Trophoblast cell (in vitro differentiated cells and primary cell): ENCODE measurements around the gene ABCF1.
A peak's percentile ranks its signal among the peaks of the same experiment; 100 is the strongest.

Experiments used
- DNase-seq, 2 donors: peaks; one replicate each; pipeline ENCODE4 v3.0.0-alpha.2; 2016
- H2AFZ ChIP-seq: 2 replicates; pipeline ENCODE4 v1.6.1; 2013; ENCODE audit warnings: low read length, moderate library complexity, mild to moderate bottlenecking; ENCODE audit not compliant: insufficient read depth, poor library complexity
- H2AK5ac ChIP-seq: 2 replicates; pipeline ENCODE4 v1.6.1; 2013; ENCODE audit warnings: mild to moderate bottlenecking, low read length
- H2BK120ac ChIP-seq: 2 replicates; pipeline ENCODE4 v1.6.1; 2013; ENCODE audit warnings: low read length, mild to moderate bottlenecking, moderate library complexity; ENCODE audit not compliant: insufficient read depth, poor library complexity
- H2BK12ac ChIP-seq: 2 replicates; pipeline ENCODE4 v1.6.1; 2013; ENCODE audit warnings: mild to moderate bottlenecking, low read length, moderate library complexity
- H2BK5ac ChIP-seq: 2 replicates; pipeline ENCODE4 v1.6.1; 2013; ENCODE audit warnings: low read length, low read depth, moderate library complexity, mild to moderate bottlenecking; ENCODE audit not compliant: poor library complexity
- H3K14ac ChIP-seq: 2 replicates; pipeline ENCODE4 v1.6.1; 2013; ENCODE audit warnings: mild to moderate bottlenecking, low read length
- H3K18ac ChIP-seq: 2 replicates; pipeline ENCODE4 v1.6.1; 2013; ENCODE audit warnings: mild to moderate bottlenecking, low read length
- H3K23ac ChIP-seq: 2 replicates; pipeline ENCODE4 v1.6.1; 2013; ENCODE audit warnings: low read length
- H3K27ac ChIP-seq: 2 replicates; pipeline ENCODE4 v1.5.1; 2013; ENCODE audit warnings: low read depth, mild to moderate bottlenecking, inconsistent platforms, low read length, moderate library complexity
- H3K27me3 ChIP-seq: 2 replicates; pipeline ENCODE4 v1.6.1; 2013; ENCODE audit warnings: inconsistent platforms, mild to moderate bottlenecking, low read length, moderate library complexity; ENCODE audit not compliant: insufficient read depth
- H3K36me3 ChIP-seq, 2 experiments: 1 replicate in 1 of 2; 2 replicates in 1 of 2; pipeline ENCODE4 v1.6.1; 2013; ENCODE audit warnings: low read length in 2 of 2, mild to moderate bottlenecking in 2 of 2, moderate library complexity in 1 of 2; ENCODE audit not compliant: insufficient read depth in 2 of 2, control insufficient read depth in 1 of 2
- H3K4ac ChIP-seq: 2 replicates; pipeline ENCODE4 v1.6.1; 2013; ENCODE audit warnings: low read depth, mild to moderate bottlenecking, low read length, moderate library complexity
- H3K4me1 ChIP-seq, 2 experiments: 1 replicate in 1 of 2; 2 replicates in 1 of 2; pipeline ENCODE4 v1.6.1; 2013; ENCODE audit warnings: low read length in 2 of 2, mild to moderate bottlenecking in 2 of 2, moderate library complexity in 1 of 2; ENCODE audit not compliant: insufficient read depth in 2 of 2, control insufficient read depth in 1 of 2
- H3K4me2 ChIP-seq: 2 replicates; pipeline ENCODE4 v1.6.1; 2013; ENCODE audit warnings: inconsistent platforms, mild to moderate bottlenecking, low read length, moderate library complexity
- H3K4me3 ChIP-seq: 2 replicates; pipeline ENCODE4 v1.5.1; 2013; ENCODE audit warnings: mild to moderate bottlenecking, low read depth, low read length, inconsistent platforms
- H3K79me1 ChIP-seq: one replicate; pipeline ENCODE4 v1.6.1; 2013; ENCODE audit warnings: low read length
- H3K79me2 ChIP-seq: 2 replicates; pipeline ENCODE4 v1.6.1; 2013; ENCODE audit warnings: low read length, mild to moderate bottlenecking; ENCODE audit not compliant: control insufficient read depth, insufficient read depth, poor library complexity
- H3K9ac ChIP-seq: 2 replicates; pipeline ENCODE4 v1.6.1; 2013; ENCODE audit warnings: mild to moderate bottlenecking, low read length
- H3K9me3 ChIP-seq: 2 replicates; pipeline ENCODE4 v1.6.1; 2013; ENCODE audit warnings: low read depth, mild to moderate bottlenecking, control low read depth, inconsistent platforms, low read length; ENCODE audit not compliant: insufficient read depth
- H4K12ac ChIP-seq: 2 replicates; pipeline ENCODE4 v1.6.1; 2013; ENCODE audit warnings: low read depth, mild to moderate bottlenecking, low read length, moderate library complexity
- H4K8ac ChIP-seq: 2 replicates; pipeline ENCODE4 v1.6.1; 2013; ENCODE audit warnings: low read depth, mild to moderate bottlenecking, low read length, moderate library complexity
- H4K91ac ChIP-seq: one replicate; pipeline ENCODE4 v1.6.1; 2013; ENCODE audit warnings: low read depth, mild to moderate bottlenecking, low read length, moderate library complexity
- WGBS: extraction: QIAGEN DNeasy Blood & Tissue Kit; methylation state at CpG from one replicate; pipeline ENCODE4 v1.1.7; 2013; ENCODE audit warnings: missing lambda C conversion rate; ENCODE audit not compliant: insufficient read length, insufficient coverage; ENCODE audit errors: extremely low coverage; 5-methylcytosine and 5-hydroxymethylcytosine counted together

Gene ABCF1

DNA sequence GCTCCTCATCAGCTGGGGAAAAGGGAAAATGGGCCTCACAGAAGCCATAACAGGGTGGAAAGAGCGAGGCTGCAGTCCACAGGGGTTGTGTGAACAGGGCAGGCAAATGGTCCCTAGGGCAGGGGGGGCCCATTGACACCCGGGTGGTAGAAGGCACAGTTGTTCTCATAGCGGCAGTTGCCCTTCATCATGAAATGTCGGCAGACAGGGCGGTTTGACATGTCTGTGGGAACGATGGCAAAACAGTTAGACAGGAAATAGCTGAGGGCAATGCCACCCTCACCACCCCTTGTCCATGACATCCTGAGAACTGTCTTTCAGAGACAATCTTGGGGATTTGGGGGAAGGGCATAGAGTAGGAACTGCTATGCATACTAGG lies 30.2 kb downstream of the ABCF1 start:
- H3K4me3 ChIP-seq, result no peak overlapping the region
- H2AK5ac ChIP-seq, result no peak overlapping the region
- no peak overlapping the region for H3K18ac ChIP-seq
- H2BK5ac ChIP-seq, result no peak overlapping the region
- no peaks in the 10 kb centered on the region for H3K79me2 ChIP-seq
- DNase-seq, result no peak
- no peak overlapping the region for H3K14ac ChIP-seq
- H3K4me1 ChIP-seq, result no peaks in the 10 kb centered on the region
- WGBS, result no CpG with 5 or more reads among the region's 6 CpGs
- H3K27me3 ChIP-seq, result no peaks in the 10 kb centered on the region
- H4K91ac ChIP-seq, result no peak overlapping the region
- peak overlapping the region; percentile 59 for H3K9ac ChIP-seq
- H3K4me2 ChIP-seq, result no peak overlapping the region
- no peak overlapping the region for H4K12ac ChIP-seq
- no peaks in the 10 kb centered on the region for H3K79me1 ChIP-seq
- H3K23ac ChIP-seq, result no peak overlapping the region
- no peak overlapping the region for H3K27ac ChIP-seq
- H3K9me3 ChIP-seq, result no peaks in the 10 kb centered on the region
- H2BK12ac ChIP-seq, result no peak overlapping the region
- H4K8ac ChIP-seq, result no peak overlapping the region
- no peak overlapping the region for H2AFZ ChIP-seq
- no peak overlapping the region for H2BK120ac ChIP-seq
- H3K36me3 ChIP-seq, result peaks cover 58 to 59% of the 10 kb centered on the region in 2 experiments
- H3K4ac ChIP-seq, result no peak overlapping the region

DNA sequence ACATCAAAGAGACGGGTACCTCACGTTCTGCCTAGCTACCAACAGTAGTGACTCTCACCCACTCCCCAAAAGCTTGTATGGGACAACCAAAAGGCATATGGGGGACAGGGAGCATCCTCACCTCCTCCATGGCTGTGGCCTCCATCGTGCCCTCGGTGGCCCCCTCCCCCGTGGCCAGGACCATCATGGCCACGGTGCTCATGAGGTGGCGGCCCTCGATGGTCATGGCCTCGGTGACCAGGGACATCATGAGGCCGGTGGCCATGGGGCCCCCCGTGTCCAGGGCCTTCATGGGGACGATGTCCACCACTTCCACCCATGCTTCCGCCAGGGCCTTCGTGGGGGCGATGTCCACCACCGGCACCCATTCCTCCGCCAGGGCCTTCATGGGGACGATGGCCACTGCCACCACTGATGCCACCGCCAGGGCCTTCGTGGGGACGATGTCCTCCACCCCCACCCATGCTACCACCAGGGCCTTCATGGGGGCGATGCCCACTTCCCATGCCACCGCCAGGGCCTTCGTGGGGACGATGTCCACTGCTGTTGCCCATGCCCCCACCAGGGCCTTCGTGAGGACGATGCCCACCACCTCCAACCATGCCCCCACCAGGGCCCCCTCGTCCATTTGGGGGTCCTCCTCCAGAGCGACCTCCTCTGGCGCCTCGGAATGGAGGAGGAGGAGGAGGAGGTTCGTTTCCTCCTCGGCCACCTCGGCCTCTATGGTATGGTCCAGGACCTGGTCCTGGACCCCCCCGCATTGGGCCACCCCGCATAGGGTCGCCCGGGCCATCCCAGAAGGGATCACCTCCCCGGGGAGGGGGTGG lies 30.8 kb downstream of the ABCF1 start:
- H3K14ac ChIP-seq, result no peak overlapping the region
- H4K12ac ChIP-seq, result no peak overlapping the region
- no peak overlapping the region for H3K4me2 ChIP-seq
- H3K4me1 ChIP-seq, result no peaks in the 10 kb centered on the region
- no peak overlapping the region for H3K4ac ChIP-seq
- no peak overlapping the region for H2BK120ac ChIP-seq
- no peaks in the 10 kb centered on the region for H3K79me1 ChIP-seq
- no peaks in the 10 kb centered on the region for H3K27me3 ChIP-seq
- H3K9ac ChIP-seq, result peak overlapping the region; percentile 59
- no peak overlapping the region for H2BK5ac ChIP-seq
- no peak overlapping the region for H2AFZ ChIP-seq
- no peaks in the 10 kb centered on the region for H3K79me2 ChIP-seq
- whole genome bisulfite sequencing, result no CpG with 5 or more reads among the region's 39 CpGs
- H2AK5ac ChIP-seq, result no peak overlapping the region
- no peak overlapping the region for H4K8ac ChIP-seq
- no peak overlapping the region for H3K27ac ChIP-seq
- H3K18ac ChIP-seq, result no peak overlapping the region
- no peaks in the 10 kb centered on the region for H3K9me3 ChIP-seq
- no peak overlapping the region for H3K23ac ChIP-seq
- H4K91ac ChIP-seq, result no peak overlapping the region
- H3K4me3 ChIP-seq, result peak overlapping the region; percentile 16
- DNase-seq, result no peak
- H2BK12ac ChIP-seq, result no peak overlapping the region
- peaks cover 61 to 62% of the 10 kb centered on the region in 2 experiments for H3K36me3 ChIP-seq

DNA sequence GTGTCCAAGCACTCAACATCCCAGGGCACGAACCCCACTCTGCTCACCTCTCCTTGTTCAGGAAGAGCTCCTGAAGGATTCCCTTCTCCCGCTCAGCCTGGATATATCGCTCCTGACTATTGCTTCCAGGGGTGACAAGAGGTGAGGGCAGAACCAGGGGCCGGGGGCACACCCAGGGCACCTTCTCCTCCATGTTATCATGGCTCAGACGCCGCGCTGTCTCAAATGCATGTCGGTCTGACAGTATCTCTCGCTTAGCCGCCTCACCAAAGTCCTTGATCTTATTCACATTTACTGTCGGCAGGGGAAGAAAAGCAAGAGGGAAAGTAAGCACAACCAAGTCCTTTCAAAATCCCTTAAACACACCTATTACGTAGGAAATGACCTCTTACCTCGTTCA lies 32.7 kb downstream of the ABCF1 start:
- no peak for DNase-seq
- H3K14ac ChIP-seq, result no peak overlapping the region

DNA sequence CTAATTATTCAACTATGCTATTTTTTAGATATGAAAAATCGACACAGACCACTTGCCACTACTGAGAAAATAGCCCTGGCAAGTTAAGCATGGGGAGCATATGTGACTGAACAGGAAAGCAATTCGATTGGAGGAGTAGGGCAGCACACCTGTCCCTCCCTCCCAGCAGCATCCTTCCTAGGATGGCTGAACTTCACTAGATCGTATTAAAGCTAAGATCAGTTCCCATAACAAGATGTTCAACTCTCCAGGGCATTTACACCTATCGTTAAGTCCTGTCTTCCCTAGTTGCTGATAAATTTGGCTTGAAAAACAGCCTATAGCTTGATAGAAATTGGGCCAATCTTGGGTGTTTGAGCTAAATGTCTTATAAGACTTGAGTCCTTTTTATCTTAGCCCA lies 38.8 kb downstream of the ABCF1 start:
- no peaks in the 10 kb centered on the region for H3K27me3 ChIP-seq
- peaks cover 29 to 45% of the 10 kb centered on the region in 2 experiments for H3K36me3 ChIP-seq
- H4K91ac ChIP-seq, result no peak overlapping the region
- no CpG with 5 or more reads among the region's 4 CpGs for WGBS
- H3K79me2 ChIP-seq, result no peaks in the 10 kb centered on the region
- no peak overlapping the region for H2BK5ac ChIP-seq
- H2BK120ac ChIP-seq, result no peak overlapping the region
- no peak overlapping the region for H2AK5ac ChIP-seq
- H3K27ac ChIP-seq, result no peak overlapping the region
- H3K14ac ChIP-seq, result no peak overlapping the region
- no peak overlapping the region for H4K8ac ChIP-seq
- H3K23ac ChIP-seq, result no peak overlapping the region
- no peak overlapping the region for H3K18ac ChIP-seq
- no peak overlapping the region for H3K9ac ChIP-seq
- no peaks in the 10 kb centered on the region for H3K79me1 ChIP-seq
- no peak overlapping the region for H3K4me3 ChIP-seq
- DNase-seq, result no peak
- no peak overlapping the region for H3K4me2 ChIP-seq
- no peaks in the 10 kb centered on the region for H3K9me3 ChIP-seq
- no peak overlapping the region for H4K12ac ChIP-seq
- no peak overlapping the region for H3K4ac ChIP-seq
- peaks cover 0 to 3% of the 10 kb centered on the region in 2 experiments for H3K4me1 ChIP-seq
- H2BK12ac ChIP-seq, result no peak overlapping the region
- no peak overlapping the region for H2AFZ ChIP-seq

More for the DNA sequence above, 32.7 kb downstream of the ABCF1 start:
- Histone ChIP-seq H2AFZ (no peak overlapping the region), H3K4me3 (no peak overlapping the region), H3K27me3 (no peaks in the 10 kb centered on the region), H3K18ac (no peak overlapping the region), H3K9ac (no peak overlapping the region), H3K79me2 (no peaks in the 10 kb centered on the region), H2AK5ac (no peak overlapping the region), H2BK120ac (no peak overlapping the region), H3K4me1 (no peaks in the 10 kb centered on the region), H3K79me1 (no peaks in the 10 kb centered on the region), H3K23ac (no peak overlapping the region), H2BK12ac (no peak overlapping the region), H4K12ac (no peak overlapping the region), H3K27ac (no peak overlapping the region), H3K36me3 (peaks cover 70 to 76% of the 10 kb centered on the region in 2 experiments), H4K91ac (no peak overlapping the region), H3K4ac (no peak overlapping the region), H3K9me3 (no peaks in the 10 kb centered on the region), H3K4me2 (no peak overlapping the region), H2BK5ac (no peak overlapping the region), H4K8ac (no peak overlapping the region)
- no CpG with 5 or more reads among the region's 13 CpGs for WGBS
